HG02973 (cell line): ENCODE measurements around the gene METTL1.
"Not testable (repeated sequence)": the region's sequence is repeated elsewhere in the genome, so short reads cannot be mapped to it uniquely, and the experiment has no call there.

Source experiments
- ATAC-seq: cut with Tn5 transposase; IDR thresholded peaks from one replicate; pipeline ENCODE4 v1.9.1; 2021; ENCODE audit warnings: moderate library complexity; ENCODE audit not compliant: unreplicated experiment

METTL1 gene

DNA sequence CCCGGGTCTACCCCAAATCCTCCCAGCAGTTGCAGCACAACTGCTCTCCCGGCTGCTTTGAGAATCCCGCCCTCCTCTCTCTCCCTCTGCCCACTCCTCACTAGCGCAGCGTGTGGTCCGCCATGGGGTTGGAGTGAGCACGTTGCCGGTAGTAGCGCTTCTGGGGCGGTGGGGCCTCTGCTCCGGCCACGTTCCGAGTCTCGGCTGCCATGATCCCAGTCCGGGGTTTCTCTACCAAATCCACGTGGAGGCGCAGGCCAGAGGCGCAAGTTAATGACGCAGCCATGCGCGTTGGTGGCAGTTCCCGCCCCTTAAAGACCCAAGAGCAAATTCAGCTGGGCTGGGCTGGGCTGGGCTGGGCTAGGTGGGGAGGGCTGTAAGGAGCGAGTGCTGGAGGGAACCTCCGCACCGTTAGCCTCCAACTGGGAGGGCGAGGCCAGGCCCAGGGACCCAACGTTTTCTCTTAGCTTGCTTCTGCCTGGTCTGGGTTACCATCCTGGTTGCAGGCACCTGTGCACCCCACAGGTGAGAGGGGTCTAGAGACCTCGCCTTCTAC, at the start of gene METTL1:
METTL1 (minus strand) TSS at position 233 of the 556 bp plus-strand sequence; CDS start at position 211, 22 bp downstream.
- ATAC-seq, result peak; percentile 74

DNA sequence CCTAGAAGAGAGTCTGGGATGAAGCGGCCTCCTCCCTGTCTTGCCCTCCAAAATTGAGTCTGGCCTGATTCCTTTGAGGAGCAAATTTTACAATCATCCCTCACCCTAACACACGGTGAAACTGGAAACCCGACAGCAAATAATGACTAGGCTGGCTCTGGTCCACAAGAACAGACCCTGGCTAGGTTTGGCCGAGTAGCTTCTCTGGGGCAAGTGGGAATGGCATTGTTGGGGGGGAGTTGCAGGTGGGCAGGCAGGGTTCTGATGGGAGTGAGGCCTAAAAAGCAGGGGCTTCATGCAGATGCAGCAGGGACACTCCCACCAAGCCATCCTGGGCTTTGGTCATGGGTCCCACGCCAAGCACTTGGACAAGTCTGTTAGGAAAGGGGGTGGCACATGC, 49.1 kb upstream of the METTL1 start:
- not testable (repeated sequence) for ATAC-seq

DNA sequence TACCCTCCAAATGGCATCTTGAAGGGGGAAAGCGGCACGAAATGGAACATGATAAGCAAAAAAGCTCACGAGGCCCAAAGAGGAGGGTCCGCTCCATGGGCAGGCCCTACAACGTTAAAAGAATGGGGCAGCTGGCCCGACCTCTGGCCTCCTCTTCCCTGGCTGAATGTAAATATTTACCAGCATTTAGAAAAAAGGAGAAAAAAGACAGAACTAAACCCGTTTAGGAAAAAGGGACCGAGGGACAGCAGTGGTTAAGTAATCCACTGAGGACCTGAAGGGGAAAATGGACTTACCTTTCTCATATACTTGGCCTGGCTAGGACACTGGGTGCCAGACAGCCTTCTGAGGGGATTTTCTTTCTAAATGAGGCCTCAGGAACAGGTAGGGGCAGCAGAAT, 48.2 kb upstream of the METTL1 start:
- ATAC-seq, result not testable (repeated sequence)

DNA sequence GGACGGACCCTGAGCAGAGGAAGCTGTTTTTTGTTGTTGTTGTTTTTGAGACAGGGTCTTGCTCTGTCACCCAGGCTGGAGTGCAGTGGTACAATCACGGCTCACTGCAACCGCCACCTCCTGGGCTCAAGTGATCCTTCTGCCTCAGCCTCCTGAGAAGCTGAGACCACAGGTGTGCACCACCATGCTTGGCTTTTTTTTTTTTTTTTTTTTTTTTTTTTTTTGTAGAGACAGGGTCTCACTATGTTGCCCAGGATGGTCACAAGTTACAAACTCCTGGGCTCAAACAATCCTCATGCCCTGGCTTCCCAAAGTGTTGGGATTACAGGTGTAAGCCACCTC, 46.1 kb upstream of the METTL1 start:
- not testable (repeated sequence) for ATAC-seq

DNA sequence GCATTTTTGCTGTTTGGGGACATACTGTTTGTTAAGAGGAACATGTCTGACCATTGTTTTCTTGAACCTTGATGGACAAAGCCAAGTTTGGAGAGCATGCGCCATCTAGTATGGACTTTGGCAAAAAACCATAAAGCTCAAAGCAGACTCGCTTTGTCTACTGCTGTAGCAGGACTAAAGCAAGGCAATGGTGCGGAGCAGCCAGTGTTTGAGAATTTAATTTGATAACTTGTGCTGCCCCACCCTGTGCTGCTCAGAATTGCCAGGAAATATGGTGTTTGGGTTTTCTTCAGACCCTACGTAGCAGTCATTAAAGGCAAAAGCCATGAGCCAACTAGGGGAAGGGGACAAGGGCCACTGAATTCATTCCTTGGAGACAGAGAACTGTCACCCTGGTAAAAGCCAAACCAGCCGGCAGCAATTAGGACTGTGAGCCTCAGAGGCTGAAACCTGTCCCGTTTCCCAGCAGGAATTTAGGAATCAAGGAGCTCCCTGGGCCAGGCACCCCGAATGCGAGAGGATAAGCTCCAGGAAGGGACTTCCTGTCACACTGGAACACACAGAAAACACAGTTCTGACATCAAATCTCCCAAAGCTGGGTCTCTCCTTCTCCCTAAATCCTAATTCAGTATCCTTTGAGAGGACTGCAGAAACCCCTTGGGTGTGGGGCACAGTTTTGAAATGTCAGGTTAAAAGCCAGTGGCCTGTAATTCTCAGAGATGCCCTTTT, 45.5 kb upstream of the METTL1 start:
- no peak for ATAC-seq

DNA sequence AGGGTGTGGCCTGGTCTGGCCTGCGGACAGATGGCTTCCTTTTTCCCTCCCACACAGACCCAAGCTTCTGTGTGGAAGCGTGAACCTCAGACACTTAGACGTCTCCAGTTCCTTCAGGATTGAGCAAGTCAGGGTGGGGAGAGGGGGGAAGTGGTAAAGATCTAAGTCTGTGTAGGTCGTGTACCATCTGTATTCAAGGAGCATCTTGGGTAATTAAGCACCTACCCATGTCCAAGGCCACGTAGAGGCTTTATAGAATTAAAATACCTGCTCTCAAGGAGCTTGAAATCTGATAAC, 44.9 kb upstream of the METTL1 start:
- ATAC-seq, result no peak

DNA sequence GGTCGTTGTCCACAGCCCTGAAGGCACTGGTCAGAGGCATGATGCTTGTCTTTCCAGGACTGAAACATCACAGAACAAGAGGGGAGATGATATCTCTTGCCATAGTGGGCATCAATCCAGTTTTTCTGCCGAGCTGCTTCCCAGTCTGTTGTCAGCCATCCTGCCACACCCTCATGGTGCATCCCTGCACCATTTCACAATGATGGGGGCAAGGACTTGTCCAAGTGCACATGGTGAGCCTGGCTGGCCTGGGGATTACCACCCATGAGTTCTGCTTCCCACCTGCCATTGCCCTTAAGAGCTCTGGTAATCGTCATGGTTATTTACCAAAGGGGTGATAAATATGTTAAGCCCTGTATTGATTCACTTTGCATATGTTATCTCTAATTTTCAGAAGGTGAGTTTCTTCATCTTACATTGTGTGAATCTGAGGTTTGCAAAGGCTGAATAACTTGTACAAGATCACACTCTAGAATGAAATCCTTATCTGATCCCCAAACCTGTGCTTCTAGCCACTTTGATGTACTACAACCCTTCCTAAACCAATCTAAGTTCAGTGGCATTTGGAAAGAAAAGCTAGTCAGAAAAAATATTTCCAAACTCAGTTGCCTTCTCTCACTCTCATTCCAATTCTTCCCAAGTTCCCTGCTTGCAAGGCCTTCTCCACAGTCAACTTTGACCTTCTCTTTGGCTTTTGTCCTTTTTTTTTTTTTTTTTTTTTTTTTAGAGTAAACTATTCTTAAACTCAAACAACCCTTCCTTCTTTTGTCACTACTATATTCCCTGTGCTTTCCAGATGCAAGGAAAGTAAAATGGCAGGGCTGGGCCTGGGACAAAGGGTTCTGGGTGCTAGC, 44.3 kb upstream of the METTL1 start:
- ATAC-seq, result no peak

DNA sequence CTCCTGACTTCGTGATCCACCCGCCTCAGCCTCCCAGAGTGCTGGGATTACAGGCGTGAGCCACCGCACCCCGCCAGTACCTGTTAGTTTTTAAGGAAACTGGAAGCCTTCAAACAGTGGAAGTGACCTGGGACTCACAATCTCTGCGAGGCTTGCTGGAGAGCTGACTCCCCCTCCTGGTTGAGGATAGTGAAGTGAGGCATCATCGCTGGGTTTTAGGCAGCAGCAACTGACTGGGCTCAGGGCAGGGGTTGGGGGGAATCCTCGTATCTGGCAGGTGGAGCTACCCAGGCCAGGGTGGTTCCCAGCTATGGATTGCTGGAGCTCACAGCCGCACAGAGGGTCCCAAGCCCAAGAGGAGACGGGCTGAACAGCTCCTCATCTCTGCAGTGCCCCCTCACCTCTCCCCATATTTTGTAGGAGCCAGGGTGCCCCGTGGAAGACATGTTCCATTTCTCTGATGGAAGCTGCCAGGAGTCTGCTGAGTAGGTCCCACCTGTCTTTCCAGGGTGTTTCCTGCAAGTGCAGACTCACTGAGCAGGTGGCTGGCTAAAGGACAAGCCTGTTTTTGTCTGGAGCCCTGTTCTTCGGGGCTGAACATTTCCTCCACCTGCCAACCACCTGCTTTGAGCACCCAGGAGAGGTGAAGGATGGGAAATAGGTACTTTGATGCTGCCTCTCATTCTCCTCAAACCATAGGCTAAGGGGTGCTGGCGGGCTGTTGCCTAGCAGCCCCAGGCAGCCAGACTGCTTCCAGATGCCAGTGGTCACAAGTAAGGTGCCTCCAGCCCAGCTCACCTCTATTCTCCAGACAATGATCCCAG, 43.5 kb upstream of the METTL1 start:
- no peak for ATAC-seq

DNA sequence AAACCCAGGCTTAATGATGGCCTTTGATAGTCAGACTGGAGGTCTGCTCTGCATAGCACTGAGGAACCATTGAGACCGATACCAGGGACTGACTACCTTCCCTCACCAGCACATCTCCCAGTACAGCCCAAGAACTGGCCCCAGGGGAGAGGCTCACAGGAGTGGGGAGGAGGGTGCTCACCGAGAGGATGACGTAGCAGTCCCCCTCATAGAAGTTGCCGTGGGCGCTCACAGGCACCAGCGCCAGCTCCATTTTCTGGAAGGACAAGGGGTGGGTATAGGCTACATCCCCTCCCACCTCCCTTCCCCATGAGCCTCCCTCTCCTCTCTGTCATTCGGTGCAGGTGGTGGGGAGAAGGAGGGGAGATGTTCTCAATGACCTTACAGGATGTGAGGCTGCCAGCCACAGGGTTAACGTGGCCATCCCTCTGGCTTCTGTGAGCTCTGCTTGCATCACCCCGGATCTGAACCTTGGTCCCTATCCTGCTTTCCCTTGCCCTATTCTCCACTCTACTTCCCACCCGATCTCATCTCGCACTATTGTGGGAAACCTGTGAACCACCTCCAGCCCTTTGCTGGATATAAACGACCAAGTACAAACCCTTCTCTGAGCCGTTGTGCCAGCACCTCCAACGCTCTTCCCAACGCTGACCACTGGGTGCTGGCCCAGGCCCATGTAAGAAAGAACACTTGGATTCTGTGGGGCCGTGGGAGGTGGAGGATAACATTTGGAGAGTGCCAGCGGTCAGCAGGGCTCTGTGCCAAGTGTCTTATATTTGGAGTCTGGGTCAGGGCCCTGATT, 42.3 kb upstream of the METTL1 start:
- no peak for ATAC-seq

DNA sequence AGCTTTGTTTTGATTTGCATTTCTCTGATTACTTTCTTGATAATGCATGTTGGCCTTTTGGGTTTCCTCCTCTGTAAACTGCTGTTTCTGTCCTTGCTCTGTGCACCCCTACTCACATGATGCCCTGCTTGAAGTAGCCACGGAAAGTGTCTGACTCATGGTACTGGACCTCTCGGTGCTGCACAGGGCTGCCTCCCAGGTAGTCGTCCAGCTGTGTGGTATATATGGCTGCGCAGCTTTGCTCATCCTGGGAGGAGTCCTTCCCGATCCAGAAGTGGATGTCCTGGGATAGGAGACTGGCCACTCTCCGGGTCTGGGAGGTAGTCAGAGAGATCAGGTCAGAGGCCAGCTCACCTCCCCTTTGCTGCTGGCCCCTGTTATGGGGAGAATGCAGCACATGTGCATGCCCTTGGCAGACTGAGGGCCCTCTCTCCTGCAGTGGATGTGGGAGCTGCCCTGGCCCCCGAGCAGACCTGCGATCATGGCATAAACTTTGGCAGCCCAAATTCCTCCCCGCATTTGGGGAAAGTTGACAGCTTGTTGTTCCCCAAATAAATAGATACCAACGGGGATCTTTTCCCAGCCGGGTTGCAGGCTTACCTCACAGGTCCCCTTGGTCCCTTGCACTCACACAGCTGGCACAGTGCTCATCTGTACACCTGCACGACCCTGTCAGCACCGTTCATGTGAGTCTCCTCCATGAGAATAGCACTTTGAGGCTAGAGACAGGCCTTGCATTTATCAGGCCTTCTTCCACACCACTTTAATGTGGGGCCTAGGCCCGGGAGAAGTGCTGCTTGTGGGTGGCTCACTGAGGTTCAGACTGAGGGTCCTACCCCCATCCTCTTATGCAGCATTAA, 41.4 kb upstream of the METTL1 start:
- no peak for ATAC-seq

DNA sequence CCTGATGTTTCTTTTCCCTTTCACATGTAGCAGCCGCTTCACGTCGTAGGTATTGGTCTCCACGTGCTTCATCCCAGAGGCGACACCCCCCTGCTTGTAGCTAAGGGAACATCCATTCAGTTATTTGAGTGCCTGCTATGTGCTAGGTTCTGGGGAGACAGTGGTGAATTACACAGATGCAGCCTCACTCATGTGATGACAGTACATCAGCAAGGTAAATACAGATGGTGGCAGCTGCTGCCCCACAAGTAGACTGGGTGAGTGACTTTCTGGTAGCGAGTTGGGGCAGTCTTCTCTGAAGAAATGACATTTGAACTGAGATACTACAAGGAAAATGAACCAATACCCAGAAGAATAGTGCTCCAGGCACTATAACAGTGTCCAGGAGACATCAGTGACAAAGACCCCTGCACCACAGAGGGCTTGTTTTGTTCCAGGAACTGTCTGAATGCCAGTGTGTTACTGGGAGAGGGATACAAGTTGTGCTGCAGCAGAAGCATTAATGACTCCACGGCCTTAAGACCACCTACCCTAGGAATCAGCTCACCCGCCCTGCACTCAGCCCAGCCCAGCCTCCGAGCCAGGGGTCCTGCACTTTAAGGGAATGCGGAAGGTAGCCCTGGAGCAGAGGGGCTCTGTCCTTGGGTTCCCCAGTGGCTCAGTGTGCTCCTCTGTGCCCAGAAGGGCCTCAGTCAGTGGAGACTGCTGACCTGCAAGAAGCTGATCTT, 39.3 kb upstream of the METTL1 start:
- no peak for ATAC-seq

DNA sequence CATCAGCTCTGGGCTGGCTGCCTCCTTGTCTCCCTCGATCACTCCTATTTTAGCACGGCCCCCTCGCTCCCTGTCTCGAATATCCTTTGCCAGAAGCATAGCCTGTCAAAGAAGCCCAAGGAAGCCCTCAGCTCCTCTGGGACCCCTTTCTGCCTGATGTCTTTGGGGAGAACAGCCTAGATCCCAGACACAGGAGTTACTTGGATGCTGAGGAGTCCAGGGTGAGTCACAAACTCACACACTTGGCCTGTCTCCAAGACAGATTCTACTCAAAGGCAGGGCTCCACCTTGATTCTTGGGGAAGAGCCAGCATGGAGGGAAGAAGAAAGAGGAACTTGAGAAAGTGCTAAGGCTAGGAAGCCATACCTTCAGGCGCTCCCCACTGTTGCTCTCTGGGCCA, 38.5 kb upstream of the METTL1 start:
- ATAC-seq, result no peak

DNA sequence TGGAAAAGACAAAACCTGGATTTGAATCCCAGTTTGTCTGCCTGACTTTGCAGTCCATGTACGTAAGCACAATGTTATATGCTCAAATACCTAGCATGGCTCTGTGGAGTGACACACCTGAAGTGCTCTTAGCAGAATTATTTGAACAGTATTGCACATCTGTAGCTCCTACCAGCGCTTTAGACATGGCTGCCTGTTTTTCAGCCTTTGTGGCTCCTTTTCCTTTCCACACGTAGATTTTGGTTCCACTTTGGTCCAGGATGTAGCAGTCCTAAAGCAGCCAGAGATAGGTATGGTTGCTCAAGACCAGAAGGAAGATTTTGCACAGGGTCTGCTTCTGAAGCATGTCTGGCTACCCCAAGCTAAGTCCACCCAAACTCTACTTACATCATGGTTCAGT, 37.5 kb upstream of the METTL1 start:
- ATAC-seq, result no peak

DNA sequence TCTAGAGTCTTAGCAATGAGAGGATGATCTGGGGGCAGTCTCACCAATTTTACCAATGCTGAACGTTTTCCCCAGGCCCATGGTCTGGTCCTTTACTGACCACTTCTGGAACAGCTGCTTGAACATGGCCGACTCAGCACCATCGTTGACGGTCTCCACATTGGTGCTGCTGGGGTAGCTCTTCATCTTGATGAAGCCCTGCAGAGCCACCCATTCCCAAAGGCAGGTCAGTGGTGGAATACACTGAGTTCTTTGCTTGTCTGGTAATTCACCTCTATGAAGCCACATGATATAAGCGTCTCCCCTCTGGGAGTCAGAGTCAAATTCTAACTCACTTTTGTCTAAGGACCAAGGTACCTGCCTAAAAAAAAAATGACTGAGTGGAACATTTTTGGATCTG, 36.4 kb upstream of the METTL1 start:
- ATAC-seq, result no peak

DNA sequence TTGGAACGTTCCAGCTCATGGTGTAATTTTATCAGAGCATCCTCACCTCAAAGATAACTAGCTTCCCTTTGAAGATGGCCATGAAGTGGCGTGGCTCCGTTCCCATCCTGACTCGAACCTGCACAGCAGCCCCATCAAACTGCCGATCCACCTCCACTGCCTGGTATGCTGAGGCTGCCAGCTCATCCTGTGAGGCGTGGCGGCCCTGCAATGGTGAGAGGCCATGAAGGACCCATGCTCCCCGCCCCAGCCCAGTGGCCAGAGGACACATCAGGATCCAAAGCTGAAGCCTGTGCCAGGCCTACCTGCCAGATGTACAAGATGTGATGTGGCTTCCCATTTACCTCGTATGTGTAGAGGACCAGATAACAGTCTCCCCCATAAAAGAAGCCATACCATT, 35.4 kb upstream of the METTL1 start:
- no peak for ATAC-seq

DNA sequence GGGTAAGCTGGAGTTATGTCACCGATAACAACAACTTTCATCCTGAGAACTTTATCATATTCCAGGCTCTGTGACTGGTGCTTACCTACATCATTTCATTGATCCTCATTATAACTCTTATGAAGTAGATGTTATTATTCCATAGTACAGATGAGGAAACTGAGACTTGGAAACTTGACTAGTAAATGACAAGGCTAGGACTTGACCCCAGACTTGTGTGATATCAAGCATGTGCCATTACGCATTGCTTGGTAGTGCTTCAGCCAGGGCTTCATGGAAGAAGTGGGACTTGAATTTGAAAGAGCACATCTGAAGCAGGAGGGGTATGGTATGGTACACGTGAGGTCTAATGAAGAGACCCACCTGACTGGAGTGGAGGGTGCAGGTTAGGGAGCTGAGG, 34.8 kb upstream of the METTL1 start:
- no peak for ATAC-seq

DNA sequence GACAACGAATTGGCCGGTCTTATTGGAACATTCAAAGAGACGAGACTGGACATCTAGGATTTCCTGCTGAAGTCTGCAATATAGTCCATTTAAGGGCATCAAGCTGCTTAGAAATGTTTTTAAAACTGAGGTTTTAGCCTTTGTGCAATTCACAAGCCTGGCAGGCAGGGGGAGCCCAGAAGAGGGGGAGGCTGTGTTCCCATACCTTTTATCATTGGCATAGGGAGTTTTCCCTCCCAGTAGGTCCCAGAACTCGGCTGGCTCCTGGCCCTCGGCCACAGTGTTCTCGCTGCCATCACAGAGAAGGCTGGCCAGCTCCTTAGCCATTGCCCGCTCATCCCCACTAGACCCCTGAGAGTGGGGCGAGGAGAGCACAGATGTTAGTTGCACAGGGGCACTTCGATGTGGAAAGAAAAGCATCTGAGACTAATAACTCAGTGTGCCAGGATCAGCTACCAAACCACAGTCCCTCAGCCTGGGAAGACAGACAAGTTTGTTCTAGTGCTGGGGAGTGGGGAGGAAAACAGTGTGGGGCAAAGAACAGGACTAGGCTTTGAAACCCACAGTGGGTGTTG, 31.5 kb upstream of the METTL1 start:
- no peak for ATAC-seq

DNA sequence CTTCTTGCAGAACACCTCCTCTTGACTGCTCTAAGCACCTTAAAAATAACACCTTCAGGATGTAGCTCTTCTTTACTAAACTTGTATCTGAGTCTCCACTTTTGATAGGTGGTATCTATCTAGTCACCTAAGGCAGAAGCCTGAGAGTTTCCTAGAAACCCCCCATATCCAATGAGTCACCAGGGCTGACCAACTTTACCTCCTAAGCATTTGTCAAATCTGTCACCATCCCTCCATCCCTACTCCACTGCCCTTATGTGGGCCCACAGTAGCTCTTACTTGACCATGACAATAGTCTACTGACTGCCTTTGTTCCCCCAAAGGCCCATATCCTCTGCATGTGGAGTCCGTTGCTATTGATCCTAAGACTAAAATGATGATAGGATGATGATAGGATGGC, 30.7 kb upstream of the METTL1 start:
- ATAC-seq, result no peak

DNA sequence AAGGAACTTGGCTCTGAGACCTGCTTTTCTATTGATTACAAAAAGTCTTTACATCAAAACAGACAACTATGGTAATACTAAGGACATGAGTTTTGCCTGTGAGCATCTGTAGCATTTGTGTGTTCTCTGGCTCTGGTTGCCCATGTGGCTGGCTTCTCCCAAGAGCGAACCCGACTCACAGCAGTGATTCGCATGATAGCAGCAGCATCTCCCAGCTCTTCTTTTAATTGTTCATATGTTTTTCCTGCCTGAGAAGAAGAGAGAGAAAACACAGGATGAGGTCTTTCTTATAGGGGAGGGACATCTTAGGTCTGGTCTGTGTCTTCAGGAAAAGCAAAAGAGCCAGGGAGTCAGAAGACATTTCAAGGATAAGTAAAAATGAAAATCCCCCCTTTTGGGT, 29.1 kb upstream of the METTL1 start:
- ATAC-seq, result no peak
